ENCODE measurements around the gene DOK5. TPM values are rescaled to one million over a fixed set of nuclear protein-coding genes. Genes with fewer than 3 reads are reported as not detected.

DOK5 gene
- total RNA-seq, 3 donors from 2014 or later (not counting 1 experiment from before 2014, with no cell fraction given): not detected

DNA sequence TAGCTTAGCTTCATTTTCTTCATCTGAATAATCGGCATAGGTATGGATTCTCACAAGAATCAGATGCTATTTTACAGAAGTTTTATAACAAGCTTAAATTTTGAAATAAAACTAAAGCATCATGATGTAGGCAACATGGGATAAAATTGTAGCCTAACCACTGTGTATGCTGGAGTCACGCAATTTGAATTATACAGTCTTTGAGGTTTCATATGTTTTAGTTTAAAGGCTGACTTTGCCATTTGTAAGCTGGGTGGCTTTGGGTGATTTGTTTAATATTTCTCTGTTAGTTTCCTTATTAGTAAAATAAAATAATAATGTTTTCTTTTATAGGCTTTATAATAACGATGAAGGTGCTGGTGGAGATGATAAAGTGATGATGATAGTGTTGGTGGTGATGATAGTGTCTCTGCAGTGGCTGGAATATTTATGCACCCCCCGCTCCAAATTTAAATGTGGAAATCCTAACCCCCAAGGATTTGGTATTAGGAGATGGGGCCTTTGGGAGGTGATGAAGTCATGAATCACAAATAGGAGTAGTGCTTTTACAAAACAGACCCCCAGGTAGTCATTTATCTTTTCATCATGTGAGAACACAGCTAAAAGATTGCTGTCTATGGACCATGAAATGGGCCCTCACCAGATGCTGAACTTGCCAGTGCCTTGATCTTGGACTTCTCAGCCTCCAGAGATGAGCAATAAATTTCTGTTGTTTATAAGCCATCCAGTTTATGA is 42.0 kb downstream of the DOK5 start:
- H3K27me3 ChIP-seq (ENCODE audit: control insufficient read depth, insufficient read depth, low read length): no peaks in the 10 kb centered on the region
- no peak overlapping the region for H3K27ac Mint-ChIP-seq
- no peak overlapping the region for H3K27ac ChIP-seq (ENCODE audit: low read length)
- H3K36me3 ChIP-seq (ENCODE audit: control insufficient read depth, insufficient read depth, low read length): no peaks in the 10 kb centered on the region
- H3K9me3 ChIP-seq (ENCODE audit: control insufficient read depth, insufficient read depth, low read length): no peaks in the 10 kb centered on the region
- TF ChIP-seq CTCF (IDR thresholded peaks at IDR 0.05): no peak
- H3K9me3 Mint-ChIP-seq: peaks cover 2 to 5% of the 10 kb centered on the region in 2 donors
- no peaks in the 10 kb centered on the region for H3K36me3 Mint-ChIP-seq
- H3K4me1 ChIP-seq (ENCODE audit: control insufficient read depth, insufficient read depth, low read length): no peaks in the 10 kb centered on the region
- no peaks in the 10 kb centered on the region for H3K4me1 Mint-ChIP-seq
- H3K27me3 Mint-ChIP-seq (ENCODE audit: low read depth in 2 of 2): peaks cover 0 to 4% of the 10 kb centered on the region in 2 donors
- WGBS (ENCODE audit: insufficient coverage): 90% methylated on average over 4 of the region's 4 CpGs
- no peak for DNase-seq
- intact Hi-C loops (cut with micrococcal nuclease): no loop called here
- H3K4me3 Mint-ChIP-seq: no peak overlapping the region
- no peak overlapping the region for H3K4me3 ChIP-seq (ENCODE audit: low read length)
- ATAC-seq: no peak

GRCh38 chr20:54524849-54525248 is 49.5 kb downstream of the DOK5 start:
- H3K27ac Mint-ChIP-seq: no peak overlapping the region
- Histone ChIP-seq H3K4me3 (ENCODE audit: low read length) (no peak overlapping the region), H3K4me1 (ENCODE audit: control insufficient read depth, insufficient read depth, low read length) (no peaks in the 10 kb centered on the region), H3K36me3 (ENCODE audit: control insufficient read depth, insufficient read depth, low read length) (no peaks in the 10 kb centered on the region), H3K27me3 (ENCODE audit: control insufficient read depth, insufficient read depth, low read length) (no peaks in the 10 kb centered on the region), H3K9me3 (ENCODE audit: control insufficient read depth, insufficient read depth, low read length) (no peaks in the 10 kb centered on the region), H3K27ac (ENCODE audit: low read length) (no peak overlapping the region)
- no peaks in the 10 kb centered on the region for H3K36me3 Mint-ChIP-seq
- WGBS (ENCODE audit: insufficient coverage): 91% methylated on average over 2 of the region's 3 CpGs
- TF ChIP-seq CTCF (IDR thresholded peaks at IDR 0.05): no peak
- no peaks in the 10 kb centered on the region for H3K4me1 Mint-ChIP-seq
- ATAC-seq: no peak
- DNase-seq: no peak
- no peak overlapping the region for H3K4me3 Mint-ChIP-seq
- intact Hi-C loops (cut with micrococcal nuclease): no loop called here
- peaks cover 0 to 4% of the 10 kb centered on the region in 2 donors for H3K27me3 Mint-ChIP-seq (ENCODE audit: low read depth in 2 of 2)
- peaks cover 0 to 5% of the 10 kb centered on the region in 2 donors for H3K9me3 Mint-ChIP-seq

- no peaks in the 10 kb centered on the region for H3K4me1 ChIP-seq (ENCODE audit: control insufficient read depth, insufficient read depth, low read length)
- intact Hi-C loops (cut with micrococcal nuclease): no loop called here
- H3K9me3 ChIP-seq (ENCODE audit: control insufficient read depth, insufficient read depth, low read length): no peaks in the 10 kb centered on the region
- Mint-ChIP-seq H3K36me3 (no peaks in the 10 kb centered on the region), H3K4me1 (no peaks in the 10 kb centered on the region), H3K9me3 (no peaks in the 10 kb centered on the region), H3K27me3 (ENCODE audit: low read depth in 2 of 2) (peaks cover 0 to 1% of the 10 kb centered on the region in 2 donors), H3K4me3 (no peak overlapping the region), H3K27ac (no peak overlapping the region)
- 59% methylated on average over 4 of the region's 5 CpGs for WGBS (ENCODE audit: insufficient coverage)
- H3K27ac ChIP-seq (ENCODE audit: low read length): no peak overlapping the region
- no peaks in the 10 kb centered on the region for H3K36me3 ChIP-seq (ENCODE audit: control insufficient read depth, insufficient read depth, low read length)
- ATAC-seq: no peak
- no peak for TF ChIP-seq CTCF (IDR thresholded peaks at IDR 0.05)
- no peaks in the 10 kb centered on the region for H3K27me3 ChIP-seq (ENCODE audit: control insufficient read depth, insufficient read depth, low read length)
- H3K4me3 ChIP-seq (ENCODE audit: low read length): no peak overlapping the region
- no peak for DNase-seq
Observed at GRCh38 chr20:54525916-54526590, 50.7 kb downstream of the DOK5 start.
